DMS 273 (cell line): ENCODE measurements around the gene SLC9B1.
"Not testable (repeated sequence)": the region's sequence is repeated elsewhere in the genome, so short reads cannot be mapped to it uniquely, and the experiment has no call there.

Source experiments
- DNase-seq: peaks from one replicate; lab custom pipeline; 2025; ENCODE audit not compliant: unreplicated experiment; lab: John Stamatoyannopoulos, UW

The SLC9B1 gene

GRCh38 chr4:103011378-103012025, 8.0 kb downstream of the SLC9B1 start:
- peak; percentile 3 for DNase-seq

GRCh38 chr4:103010804-103011203, 8.7 kb downstream of the SLC9B1 start:
- no peak for DNase-seq

- peak; percentile 71 for DNase-seq
Measured at GRCh38 chr4:103008875-103009729, 10.4 kb downstream of the SLC9B1 start.

GRCh38 chr4:103002551-103002950, 17.0 kb downstream of the SLC9B1 start:
- no peak for DNase-seq

- DNase-seq, result no peak
Measured at GRCh38 chr4:102994803-102995202, 24.7 kb downstream of the SLC9B1 start.

GRCh38 chr4:102993985-102994384, 25.5 kb downstream of the SLC9B1 start:
- not testable (repeated sequence) for DNase-seq

- DNase-seq, result no peak
Measured at GRCh38 chr4:102988429-102989020, 31.0 kb downstream of the SLC9B1 start.

GRCh38 chr4:102981005-102981404, 38.5 kb downstream of the SLC9B1 start:
- DNase-seq, result no peak

GRCh38 chr4:102961813-102962212, 57.7 kb downstream of the SLC9B1 start:
- DNase-seq, result not testable (repeated sequence)

GRCh38 chr4:102959496-102959895, 60.0 kb downstream of the SLC9B1 start:
- no peak for DNase-seq

- DNase-seq, result no peak
Measured at GRCh38 chr4:102945066-102945465, 74.4 kb downstream of the SLC9B1 start.

GRCh38 chr4:102938063-102938462, 81.4 kb downstream of the SLC9B1 start:
- DNase-seq, result not testable (repeated sequence)

- no peak for DNase-seq
Measured at GRCh38 chr4:102935716-102936115, 83.8 kb downstream of the SLC9B1 start.

GRCh38 chr4:102919697-102920096, 99.8 kb downstream of the SLC9B1 start:
- DNase-seq, result not testable (repeated sequence)

GRCh38 chr4:102918859-102919258, 100.6 kb downstream of the SLC9B1 start:
- DNase-seq, result no peak

GRCh38 chr4:102901804-102902203, 117.7 kb downstream of the SLC9B1 start:
- no peak for DNase-seq

GRCh38 chr4:102897610-102898009, 121.9 kb downstream of the SLC9B1 start:
- DNase-seq, result not testable (repeated sequence)

- not testable (repeated sequence) for DNase-seq
Measured at GRCh38 chr4:102896547-102896946, 123.0 kb downstream of the SLC9B1 start.

GRCh38 chr4:102889866-102890265, 129.6 kb downstream of the SLC9B1 start:
- DNase-seq, result not testable (repeated sequence)

- not testable (repeated sequence) for DNase-seq
Measured at GRCh38 chr4:102888570-102888969, 130.9 kb downstream of the SLC9B1 start.

- DNase-seq, result no peak
Measured at GRCh38 chr4:102883278-102883677, 136.2 kb downstream of the SLC9B1 start.

- DNase-seq, result no peak
Measured at GRCh38 chr4:102881343-102881742, 138.2 kb downstream of the SLC9B1 start.
